EL (cell line): ENCODE measurements around the gene GLRA1.

ENCODE experiments used
- DNase-seq: peaks from one replicate; pipeline ENCODE4 v3.0.0-alpha.2; 2016

The GLRA1 gene

DNA sequence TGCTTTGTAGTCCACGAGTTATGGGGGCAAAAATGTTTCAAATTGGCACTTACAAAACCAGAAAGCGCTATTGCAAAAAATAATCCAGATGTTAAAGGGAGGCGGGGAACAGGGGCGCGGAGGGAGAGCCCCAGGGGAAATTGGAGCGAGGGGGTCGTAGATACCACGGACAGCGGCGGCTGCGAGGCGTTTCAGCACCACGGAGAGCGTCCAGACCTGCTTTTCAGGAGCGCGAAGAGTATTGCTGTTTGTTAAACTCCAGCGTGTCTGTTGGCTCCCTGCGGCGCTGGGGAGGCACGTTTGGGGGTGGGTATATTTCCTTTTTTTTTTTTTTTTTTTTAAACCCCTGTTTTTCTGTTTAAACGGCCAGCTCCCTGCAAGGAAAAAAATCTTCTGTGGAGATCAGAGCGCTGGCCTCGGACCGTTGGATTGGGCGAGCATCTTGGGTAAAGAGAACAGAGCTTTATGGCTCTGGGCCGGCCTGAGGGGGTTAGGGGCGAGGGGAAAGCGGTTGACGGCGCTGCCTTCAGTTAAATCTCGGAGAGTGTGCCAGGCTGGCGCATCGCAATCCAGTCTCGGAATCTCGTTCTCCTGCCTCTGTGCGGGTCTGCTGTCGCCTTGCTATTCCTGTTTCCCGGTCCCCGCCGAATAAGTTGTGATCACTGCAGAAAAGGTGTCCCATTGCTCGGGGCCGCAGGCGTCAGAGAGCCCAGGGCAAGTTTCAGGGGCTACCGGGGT lies at the start of gene GLRA1:
Gene GLRA1, minus strand, starts transcription at position 288 of the 738 bp plus-strand sequence. CDS start 302 bp downstream, outside the sequence.
- DNase-seq, result peak; percentile 40

GRCh38 chr5:151970885-151971284 lies 46.2 kb upstream of the GLRA1 start:
- no peak for DNase-seq

- no peak for DNase-seq
These were observed 43.2 kb upstream of the GLRA1 start for GRCh38 chr5:151967865-151968264.

- DNase-seq, result no peak
These were observed 41.4 kb upstream of the GLRA1 start for GRCh38 chr5:151966046-151966445.

GRCh38 chr5:151964471-151964870 lies 39.8 kb upstream of the GLRA1 start:
- no peak for DNase-seq

DNA sequence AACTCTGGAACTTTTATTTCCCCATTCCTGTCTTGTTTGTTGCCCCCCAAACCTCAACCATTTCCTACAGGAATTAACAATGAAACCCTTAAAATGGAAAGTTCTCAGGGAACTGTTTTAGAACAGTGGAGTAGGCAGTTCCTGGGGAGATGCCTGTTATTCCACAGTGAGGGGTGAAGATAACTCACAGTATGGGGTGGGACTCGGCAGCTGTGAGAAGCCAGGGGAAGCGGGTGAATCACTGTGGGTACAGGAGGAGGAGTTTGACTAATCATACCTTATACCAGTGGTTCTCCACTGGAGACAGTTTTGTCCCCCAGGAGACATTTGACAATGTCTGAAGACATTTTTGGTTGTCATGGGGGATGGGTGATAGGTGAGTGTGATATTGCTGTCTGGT lies 36.9 kb upstream of the GLRA1 start:
- DNase-seq, result no peak

DNA sequence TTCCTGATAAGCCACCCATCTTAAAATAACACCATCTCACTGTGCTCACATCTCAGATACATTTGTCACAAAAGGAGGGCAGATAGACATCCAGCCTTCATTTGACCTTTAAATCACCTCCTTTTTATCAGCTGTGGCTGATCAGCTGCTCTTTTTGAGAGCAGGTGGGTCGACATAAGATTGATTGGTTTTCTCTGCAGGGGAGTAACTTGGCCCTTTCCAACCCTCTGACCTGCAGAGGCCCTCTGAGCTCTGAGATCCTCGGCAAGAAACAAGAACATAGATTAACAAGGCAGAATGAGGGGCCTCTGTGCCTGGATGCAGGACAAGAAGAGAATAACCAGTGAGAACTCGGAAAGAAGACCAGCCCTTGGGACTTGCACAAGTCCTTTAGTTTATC lies 33.5 kb upstream of the GLRA1 start:
- DNase-seq, result no peak

- no peak for DNase-seq
These were observed 32.1 kb upstream of the GLRA1 start for GRCh38 chr5:151956725-151957124.

- no peak for DNase-seq
These were observed 29.6 kb upstream of the GLRA1 start for GRCh38 chr5:151954255-151954654.

- no peak for DNase-seq
These were observed 29.2 kb upstream of the GLRA1 start for GRCh38 chr5:151953833-151954232.

DNA sequence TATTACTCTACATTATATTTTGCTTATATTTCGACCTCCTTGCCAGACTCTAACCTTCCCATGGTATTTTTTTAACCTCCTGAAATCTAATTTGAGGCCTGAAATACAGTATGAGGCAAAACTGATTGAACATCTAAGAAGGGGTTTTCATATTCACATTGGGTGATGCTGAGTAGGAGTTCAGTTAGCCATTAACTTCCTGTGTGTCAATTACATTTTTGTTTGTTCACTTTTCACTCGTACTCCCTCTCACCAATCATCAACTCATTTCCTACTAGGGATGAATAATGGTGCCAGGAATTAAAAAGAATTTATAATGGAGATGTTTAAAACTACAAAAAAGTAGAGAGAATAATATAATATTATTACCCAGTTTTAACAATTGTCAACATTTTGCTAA lies 27.6 kb upstream of the GLRA1 start:
- DNase-seq, result no peak

DNA sequence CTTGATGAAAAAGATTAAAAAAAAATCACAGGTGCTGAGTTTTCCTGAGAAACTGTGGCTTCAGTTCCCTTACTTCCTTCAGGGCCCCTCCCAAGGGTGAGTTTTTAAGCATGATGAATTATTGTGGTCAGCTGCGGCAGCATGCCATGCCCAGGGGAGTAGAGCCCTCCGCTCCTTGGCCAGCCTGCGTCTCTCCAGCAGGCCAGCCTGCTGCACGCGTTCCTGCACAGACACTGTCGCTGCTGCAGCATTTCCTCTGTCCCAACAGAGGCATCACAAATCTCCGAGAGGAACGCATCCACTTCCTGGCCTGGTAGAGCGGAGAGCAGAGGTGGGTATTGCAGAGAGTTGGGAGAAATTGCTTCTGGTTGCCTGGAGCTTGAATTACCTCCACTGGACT lies 26.1 kb upstream of the GLRA1 start:
- no peak for DNase-seq

GRCh38 chr5:151949701-151950308 lies 25.2 kb upstream of the GLRA1 start:
- DNase-seq, result no peak

DNA sequence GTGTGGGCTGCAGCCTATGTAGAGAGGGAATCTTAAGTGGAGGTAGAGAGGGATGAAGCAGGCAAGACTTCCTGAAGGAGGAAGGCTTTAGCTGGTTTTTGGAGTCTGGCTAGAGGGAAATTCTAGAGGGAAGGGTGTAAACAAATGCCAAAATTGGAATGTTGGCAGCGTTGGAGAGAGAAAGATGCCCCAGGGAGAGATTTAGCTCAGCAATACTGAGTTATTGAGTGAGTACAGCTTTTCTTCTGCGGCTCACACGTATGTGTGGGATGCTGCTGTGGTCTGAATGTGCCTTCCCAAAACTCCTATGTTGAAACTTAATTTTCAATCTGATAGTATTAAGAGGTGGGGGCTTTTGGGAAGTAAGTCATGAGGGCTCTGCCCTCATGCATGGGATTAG lies 24.5 kb upstream of the GLRA1 start:
- DNase-seq, result no peak

DNA sequence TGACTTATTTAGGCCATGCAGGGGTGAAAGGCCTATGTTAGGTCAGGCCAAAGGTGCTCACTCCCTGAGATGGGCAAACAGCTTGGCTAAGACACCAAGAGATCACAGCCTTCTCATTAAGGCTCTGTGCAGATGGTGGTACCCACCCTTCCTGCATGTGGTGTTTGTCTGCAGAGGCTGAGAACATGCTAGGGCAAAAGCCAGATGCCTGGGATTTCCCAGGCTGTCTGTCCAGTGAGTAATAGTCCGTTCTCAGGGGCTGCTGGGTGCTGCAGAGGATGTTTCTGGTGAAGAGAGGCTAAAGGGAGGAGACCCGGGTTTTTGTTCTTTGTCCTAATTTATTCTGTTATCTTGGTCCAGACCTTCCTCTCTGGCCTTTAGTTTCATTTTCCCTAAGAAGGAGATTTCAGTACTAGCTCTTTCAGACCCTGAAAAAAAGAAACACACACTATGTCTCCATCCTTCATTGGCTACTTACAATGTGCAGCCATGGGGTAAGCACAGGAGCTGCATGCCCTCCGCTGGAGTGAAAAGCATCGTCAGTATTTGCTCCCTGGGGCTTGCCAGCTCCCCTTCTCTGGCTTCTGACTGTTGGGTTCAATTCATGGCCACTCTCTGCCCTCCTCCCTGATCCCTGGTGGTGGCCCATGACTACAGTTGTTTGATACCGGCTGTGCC lies 23.4 kb upstream of the GLRA1 start:
- DNase-seq, result peak; percentile 37

DNA sequence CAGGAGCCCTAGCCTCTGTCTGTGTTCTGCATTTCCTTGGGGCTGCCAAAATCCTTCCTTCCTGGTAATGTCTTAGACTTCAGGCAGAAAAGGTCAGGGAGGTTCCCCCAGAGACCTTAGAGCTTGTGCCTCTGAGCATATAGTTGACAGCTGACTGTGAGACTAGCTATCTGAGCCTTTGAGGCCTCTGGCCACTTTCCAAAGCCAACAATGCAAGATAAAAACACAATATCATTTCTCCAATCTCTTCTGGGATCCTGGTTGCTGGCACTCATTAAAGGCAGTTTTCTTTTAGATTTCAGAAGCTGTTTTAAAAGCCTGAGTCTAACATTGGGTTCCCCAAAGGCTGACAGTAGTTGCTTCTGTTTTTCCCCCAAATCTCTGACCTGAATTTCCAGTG lies 13.2 kb upstream of the GLRA1 start:
- DNase-seq, result no peak

DNA sequence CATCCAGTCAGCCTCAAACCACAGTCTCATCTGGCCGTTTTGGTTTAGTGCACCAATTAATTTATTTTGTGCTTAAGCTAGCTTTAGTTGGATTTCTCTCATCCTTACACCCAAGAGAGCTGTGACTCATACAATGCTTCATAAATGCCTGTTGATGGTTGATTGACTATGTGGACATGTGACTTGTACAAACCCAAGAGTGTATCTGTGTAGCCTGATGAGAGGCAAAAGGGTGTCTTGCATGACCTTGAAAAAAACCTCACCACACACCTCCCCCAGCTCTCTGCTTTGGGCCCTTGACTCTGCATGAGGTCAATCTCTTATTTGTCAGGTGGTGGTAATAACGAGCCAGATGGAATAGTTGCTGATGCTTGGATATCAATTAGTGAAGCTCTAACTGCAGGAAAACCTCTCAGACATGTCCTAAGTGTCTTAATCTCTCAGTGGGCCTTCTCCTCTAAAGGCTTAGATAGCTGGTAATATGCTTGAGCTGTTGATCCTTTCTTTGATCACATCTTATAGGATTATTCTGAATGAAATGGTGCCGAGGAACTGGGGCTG lies 10.6 kb upstream of the GLRA1 start:
- no peak for DNase-seq

GRCh38 chr5:151931260-151931659 lies 6.6 kb upstream of the GLRA1 start:
- no peak for DNase-seq

GRCh38 chr5:151926188-151926587 lies 1.5 kb upstream of the GLRA1 start:
- DNase-seq, result no peak

GRCh38 chr5:151925340-151925739 lies 689 bp upstream of the GLRA1 start:
- no peak for DNase-seq

- peak; percentile 24 for DNase-seq
These were observed 680 bp downstream of the GLRA1 start for GRCh38 chr5:151923866-151924476.

- DNase-seq, result no peak
These were observed 2.7 kb downstream of the GLRA1 start for GRCh38 chr5:151921916-151922315.

- no peak for DNase-seq
These were observed 6.7 kb downstream of the GLRA1 start for GRCh38 chr5:151917904-151918303.
